ENCODE results near the gene DCLRE1C. TPM values are rescaled to one million over a fixed set of nuclear protein-coding genes. Genes with fewer than 3 reads are reported as not detected.

The DCLRE1C gene
- polyA plus RNA-seq, 1 of the 3 experiments (the other 2 are of a cell fraction), result 2.5 TPM

- DNase-seq, result no peak
- Histone ChIP-seq H2AFZ (ENCODE audit: low read depth) (no peak overlapping the region), H3K4me1 (ENCODE audit: control insufficient read depth in 1 of 2, insufficient read depth in 2 of 2, low read depth in 1 of 2, low read length in 1 of 2) (no peaks in the 10 kb centered on the region; a peak in 2 of 4 replicates), H3K4me2 (no peak overlapping the region), H3K27ac (ENCODE audit: low read depth in 2 of 2, low read length in 1 of 2) (no peak overlapping the region), H3K27me3 (ENCODE audit: insufficient read depth) (no peaks in the 10 kb centered on the region), H3K36me3 (replicated peaks in 1 of 2; ENCODE audit: control insufficient read depth in 1 of 2, insufficient read depth in 2 of 2, low read length in 1 of 2) (peaks cover 19 to 32% of the 10 kb centered on the region in 2 experiments), H3K79me2 (ENCODE audit: insufficient read depth) (no peaks in the 10 kb centered on the region), H3K9ac (no peak overlapping the region), H4K20me1 (ENCODE audit: insufficient read depth) (no peaks in the 10 kb centered on the region), H3K4me3 (ENCODE audit: low read depth in 2 of 2, low read length in 1 of 2) (no peak overlapping the region), H3F3A (replicated peaks; ENCODE audit: insufficient read depth) (no peaks in the 10 kb centered on the region), H3K9me2 (no peaks in the 10 kb centered on the region), H3K9me3 (no peaks in the 10 kb centered on the region)
- 93% methylated on average over 5 of the region's 5 CpGs for WGBS (ENCODE audit: low lambda C conversion rate)
- CTCF ChIA-PET, result no interaction called here
- POLR2A ChIA-PET, result no interaction called here
- TF ChIP-seq EZH2phosphoT487 (IDR thresholded peaks at IDR 0.05; ENCODE audit: borderline replicate concordance, low read depth) (no peak), IRF3 (IDR thresholded peaks at IDR 0.05; ENCODE audit: low read depth, low read length) (no peak), TAF1 (IDR thresholded peaks at IDR 0.05; ENCODE audit: borderline replicate concordance, low read depth, low read length) (no peak), ZBTB33 (IDR thresholded peaks at IDR 0.05; ENCODE audit: borderline replicate concordance, low read depth) (no peak), YY1 (IDR thresholded peaks at IDR 0.05; ENCODE audit: low read depth) (no peak), TEAD4 (IDR thresholded peaks at IDR 0.05; ENCODE audit: borderline replicate concordance, insufficient read depth) (no peak), MAX (IDR thresholded peaks at IDR 0.05; ENCODE audit: low read depth) (no peak), NRF1 (IDR thresholded peaks at IDR 0.05; ENCODE audit: low read depth, low read length) (no peak)
Observed at GRCh38 chr10:14859043-14859442, 94.9 kb downstream of the DCLRE1C start.

GRCh38 chr10:14858338-14858960 lies 95.4 kb downstream of the DCLRE1C start:
- Histone ChIP-seq H3K9me3 (no peaks in the 10 kb centered on the region), H3K36me3 (replicated peaks in 1 of 2; ENCODE audit: control insufficient read depth in 1 of 2, insufficient read depth in 2 of 2, low read length in 1 of 2) (peaks cover 25 to 34% of the 10 kb centered on the region in 2 experiments), H3K4me3 (ENCODE audit: low read depth in 2 of 2, low read length in 1 of 2) (no peak overlapping the region), H4K20me1 (ENCODE audit: insufficient read depth) (no peaks in the 10 kb centered on the region), H3K9ac (no peak overlapping the region), H3K4me1 (ENCODE audit: control insufficient read depth in 1 of 2, insufficient read depth in 2 of 2, low read depth in 1 of 2, low read length in 1 of 2) (no peaks in the 10 kb centered on the region; a peak in 2 of 4 replicates), H3F3A (replicated peaks; ENCODE audit: insufficient read depth) (no peaks in the 10 kb centered on the region), H3K4me2 (no peak overlapping the region), H2AFZ (ENCODE audit: low read depth) (no peak overlapping the region), H3K27ac (ENCODE audit: low read depth in 2 of 2, low read length in 1 of 2) (no peak overlapping the region), H3K79me2 (ENCODE audit: insufficient read depth) (no peaks in the 10 kb centered on the region), H3K9me2 (no peaks in the 10 kb centered on the region), H3K27me3 (ENCODE audit: insufficient read depth) (no peaks in the 10 kb centered on the region)
- ChIA-PET POLR2A (no interaction called here), CTCF (no interaction called here)
- WGBS (ENCODE audit: low lambda C conversion rate), result 94% methylated on average over 6 of the region's 6 CpGs
- no peak for DNase-seq
- TF ChIP-seq ZBTB33 (IDR thresholded peaks at IDR 0.05; ENCODE audit: borderline replicate concordance, low read depth), result no peak
- TF ChIP-seq RFX5 (IDR thresholded peaks at IDR 0.05; ENCODE audit: low read length), result no peak
- TF ChIP-seq RXRA (IDR thresholded peaks at IDR 0.05; ENCODE audit: borderline replicate concordance, low read depth), result no peak
- no peak for TF ChIP-seq MXI1 (IDR thresholded peaks at IDR 0.05; ENCODE audit: low read depth, low read length)
- no peak for TF ChIP-seq RAD21 (IDR thresholded peaks at IDR 0.05; ENCODE audit: low read length)
- TF ChIP-seq GABPA (IDR thresholded peaks at IDR 0.05; ENCODE audit: low read depth), result no peak
- TF ChIP-seq USF1 (IDR thresholded peaks at IDR 0.05; ENCODE audit: borderline replicate concordance, low read depth), result no peak
- no peak for TF ChIP-seq FOXM1 (IDR thresholded peaks at IDR 0.05; ENCODE audit: low read depth)
- TF ChIP-seq POLR2AphosphoS5 (IDR thresholded peaks at IDR 0.05; ENCODE audit: low read depth, low read length), result no peak
- TF ChIP-seq USF2 (IDR thresholded peaks at IDR 0.05; ENCODE audit: borderline replicate concordance, low read depth, low read length), result no peak

All from SK-N-SH (cell line).